ENCODE results near the gene LAMTOR1. TPM values are rescaled to one million over a fixed set of nuclear protein-coding genes. Genes with fewer than 3 reads are reported as not detected.
A peak's percentile ranks its signal among the peaks of the same experiment; 100 is the strongest.

The LAMTOR1 gene
- total RNA-seq, 2 experiments from 2014 or later: 63.4 to 66.5 TPM

GRCh38 chr11:72112143-72112977, 9.3 kb upstream of the LAMTOR1 start, which contains the start of gene ANAPC15:
TSS of gene ANAPC15 (minus strand) at chr11:72112695. CDS start at chr11:72111276, 1,419 bp downstream.
- ATAC-seq (peak; percentile 92), DNase-seq (peak; percentile 100)
- CTCF ChIA-PET: interaction anchor here (0.6 to 2.8 kb wide), 13 partner anchors 10 to 319 kb away, joined by 3 to 11 read pairs (median 4); no protein-coding TSS in a partner anchor
- no peaks in the 10 kb centered on the region for H3K9me3 Mint-ChIP-seq (ENCODE audit: low read depth)
- peak within 1 kb of the TSS; percentile 98 for H3K27ac Mint-ChIP-seq
- peaks cover 2% of the 10 kb centered on the region for H3K36me3 Mint-ChIP-seq
- H3K4me1 Mint-ChIP-seq: peaks cover 23% of the 10 kb centered on the region
- peak within 1 kb of the TSS; percentile 93 for H3K4me3 Mint-ChIP-seq
- H3K27me3 Mint-ChIP-seq: no peaks in the 10 kb centered on the region

DNA sequence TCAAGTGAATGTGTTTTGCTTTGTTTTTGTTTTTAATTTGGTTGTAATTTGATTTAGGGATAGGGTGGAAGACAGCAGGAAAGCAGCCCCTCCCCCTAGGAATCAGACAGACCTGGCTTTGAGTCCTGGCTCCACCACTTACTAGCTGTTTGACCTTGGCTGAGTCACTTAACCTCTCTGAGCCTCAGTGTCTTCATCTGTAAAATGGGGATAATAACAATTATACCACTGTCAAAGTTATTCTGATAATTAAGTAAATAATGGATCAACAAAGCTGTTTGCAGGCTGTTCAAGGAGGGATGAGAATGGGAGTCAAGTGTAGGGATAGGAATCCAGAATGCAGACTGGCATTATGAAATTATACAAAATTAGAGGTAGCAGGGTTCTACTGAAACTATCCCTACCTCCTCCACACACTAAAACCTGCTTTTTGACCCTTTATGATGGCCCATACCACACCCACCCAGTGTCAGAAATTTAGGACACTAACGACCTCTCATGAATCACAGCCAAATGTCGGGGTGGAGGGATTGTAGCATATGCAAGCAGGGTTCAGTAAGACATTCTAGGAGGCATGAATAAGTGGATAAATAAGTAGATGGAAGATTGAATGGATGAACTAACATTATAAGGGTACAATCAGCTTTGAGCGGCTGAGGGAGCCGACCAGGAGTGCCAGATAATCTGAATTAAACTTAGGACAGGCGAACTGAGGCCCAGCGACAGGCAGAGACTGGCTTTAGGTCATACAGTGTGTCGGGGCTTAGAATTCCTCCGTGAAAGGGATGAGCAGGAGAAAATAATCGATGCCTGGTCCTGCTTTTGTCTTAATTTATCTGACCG, 8.4 kb upstream of the LAMTOR1 start:
- DNase-seq: no peak
- no peaks in the 10 kb centered on the region for H3K27me3 Mint-ChIP-seq
- H3K4me1 Mint-ChIP-seq: peaks cover 19% of the 10 kb centered on the region
- peak overlapping the region; percentile 93 for H3K4me3 Mint-ChIP-seq
- no peaks in the 10 kb centered on the region for H3K9me3 Mint-ChIP-seq (ENCODE audit: low read depth)
- H3K36me3 Mint-ChIP-seq: peaks cover 2% of the 10 kb centered on the region
- CTCF ChIA-PET: interaction anchor here (1.2 to 2.8 kb wide), 8 partner anchors 20 to 319 kb away, joined by 3 to 11 read pairs (median 4); no protein-coding TSS in a partner anchor
- H3K27ac Mint-ChIP-seq: peak overlapping the region; percentile 98
- ATAC-seq: peak; percentile 0

DNA sequence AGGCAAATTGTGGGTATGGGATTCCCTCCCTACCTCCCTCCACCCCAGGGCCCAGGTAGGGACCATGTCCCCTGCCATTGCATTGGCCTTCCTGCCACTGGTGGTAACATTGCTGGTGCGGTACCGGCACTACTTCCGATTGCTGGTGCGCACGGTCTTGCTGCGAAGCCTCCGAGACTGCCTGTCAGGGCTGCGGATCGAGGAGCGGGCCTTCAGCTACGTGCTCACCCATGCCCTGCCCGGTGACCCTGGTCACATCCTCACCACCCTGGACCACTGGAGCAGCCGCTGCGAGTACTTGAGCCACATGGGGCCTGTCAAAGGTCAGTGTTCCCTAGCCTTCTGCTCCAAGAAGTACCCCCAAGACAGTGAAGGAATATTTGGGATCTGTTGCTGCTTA, 2.8 kb upstream of the LAMTOR1 start, which contains the start of gene TOMT:
Gene TOMT (plus strand): TSS at position 37 of the 400 bp plus-strand sequence. CDS start 28 bp downstream, at position 65.
- no peaks in the 10 kb centered on the region for H3K9me3 Mint-ChIP-seq (ENCODE audit: low read depth)
- peaks cover 27% of the 10 kb centered on the region for H3K4me1 Mint-ChIP-seq
- no peaks in the 10 kb centered on the region for H3K27me3 Mint-ChIP-seq
- peak within 1 kb of the TSS; percentile 29 for H3K27ac Mint-ChIP-seq
- ATAC-seq (no peak), DNase-seq (no peak)
- CTCF ChIA-PET: interaction anchor here (0.9 to 1.3 kb wide), 2 partner anchors 35 to 38 kb away, joined by 3 read pairs; no protein-coding TSS in a partner anchor
- no peak within 1 kb of the TSS for H3K4me3 Mint-ChIP-seq
- peaks cover 4% of the 10 kb centered on the region for H3K36me3 Mint-ChIP-seq

GRCh38 chr11:72103754-72104167, 664 bp upstream of the LAMTOR1 start:
- Mint-ChIP-seq H3K4me3 (peak overlapping the region; percentile 85), H3K4me1 (peaks cover 39% of the 10 kb centered on the region), H3K27me3 (no peaks in the 10 kb centered on the region), H3K9me3 (ENCODE audit: low read depth) (no peaks in the 10 kb centered on the region), H3K27ac (peak overlapping the region; percentile 85), H3K36me3 (peaks cover 6% of the 10 kb centered on the region)
- DNase-seq (no peak), ATAC-seq (no peak)
- CTCF ChIA-PET: interaction anchor here (1.9 kb wide), 1 partner anchor 40 kb away, joined by 6 read pairs; no protein-coding TSS in a partner anchor

GRCh38 chr11:72102631-72102945, 509 bp downstream of the LAMTOR1 start:
- H3K36me3 Mint-ChIP-seq: peaks cover 16% of the 10 kb centered on the region
- no peaks in the 10 kb centered on the region for H3K27me3 Mint-ChIP-seq
- peak; percentile 13 for ATAC-seq
- no peak for DNase-seq
- peak overlapping the region; percentile 85 for H3K4me3 Mint-ChIP-seq
- H3K9me3 Mint-ChIP-seq (ENCODE audit: low read depth): no peaks in the 10 kb centered on the region
- CTCF ChIA-PET: interaction anchor here (0.7 to 2.1 kb wide), 6 partner anchors 11 to 81 kb away, joined by 3 to 7 read pairs (median 4); no protein-coding TSS in a partner anchor
- peaks cover 39% of the 10 kb centered on the region for H3K4me1 Mint-ChIP-seq
- H3K27ac Mint-ChIP-seq: peak overlapping the region; percentile 85

DNA sequence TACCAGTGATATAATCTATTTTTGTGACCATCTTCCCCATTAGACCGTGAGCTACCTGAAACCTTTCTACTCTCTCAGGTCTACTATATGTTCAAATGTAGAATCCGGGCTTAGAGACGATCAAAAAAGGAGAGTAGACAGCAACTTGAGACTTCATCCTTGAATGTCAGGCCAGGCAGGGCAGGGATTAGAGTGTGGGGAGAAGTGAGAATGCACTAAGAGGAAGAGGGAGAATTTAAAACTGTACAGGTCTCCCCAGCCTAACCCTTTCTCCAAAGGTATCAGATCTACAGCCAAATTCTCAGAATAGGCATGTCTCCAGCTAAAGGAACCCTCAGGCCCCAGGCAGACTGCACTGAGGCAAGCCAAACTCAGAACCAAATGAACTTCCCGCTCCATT, 935 bp downstream of the LAMTOR1 start:
- Mint-ChIP-seq H3K4me3 (peak overlapping the region; percentile 85), H3K36me3 (peaks cover 17% of the 10 kb centered on the region), H3K27me3 (no peaks in the 10 kb centered on the region), H3K9me3 (ENCODE audit: low read depth) (no peaks in the 10 kb centered on the region), H3K4me1 (peaks cover 39% of the 10 kb centered on the region), H3K27ac (peak overlapping the region; percentile 85)
- CTCF ChIA-PET: interaction anchor here (0.7 to 4.4 kb wide), 8 partner anchors 9 to 82 kb away, joined by 3 to 19 read pairs (median 4); no protein-coding TSS in a partner anchor
- ATAC-seq: no peak
- DNase-seq: no peak

DNA sequence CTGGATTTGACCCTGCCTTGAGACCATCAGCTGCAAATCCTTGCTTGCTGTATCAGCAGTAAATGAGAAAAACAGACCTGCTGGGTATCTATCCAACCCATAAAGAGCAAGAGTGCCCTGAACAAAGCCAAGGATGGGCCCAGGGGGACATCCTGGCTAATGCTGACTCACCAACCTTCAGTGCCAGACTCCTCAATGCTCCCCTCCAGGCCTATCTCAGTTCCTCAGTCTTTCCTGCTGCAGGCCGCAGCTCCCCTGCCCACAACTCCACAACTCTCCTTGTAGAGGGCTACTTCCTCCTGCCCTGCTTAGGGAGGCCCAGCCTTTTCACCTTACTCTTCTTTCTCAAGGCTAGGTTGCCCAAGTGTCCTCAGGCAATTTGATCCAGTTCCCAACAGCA, 2.6 kb downstream of the LAMTOR1 start:
- Mint-ChIP-seq H3K27me3 (no peaks in the 10 kb centered on the region), H3K4me3 (no peak overlapping the region), H3K9me3 (ENCODE audit: low read depth) (no peaks in the 10 kb centered on the region), H3K36me3 (peaks cover 18% of the 10 kb centered on the region), H3K4me1 (peaks cover 39% of the 10 kb centered on the region), H3K27ac (peak overlapping the region; percentile 60)
- ATAC-seq (no peak), DNase-seq (no peak)
- CTCF ChIA-PET: interaction anchor here (0.7 to 4.4 kb wide), 8 partner anchors 10 to 138 kb away, joined by 3 to 19 read pairs (median 3); partner anchors contain the start of gene IL18BP

- ATAC-seq (no peak), DNase-seq (no peak)
- Mint-ChIP-seq H3K27ac (peak overlapping the region; percentile 60), H3K27me3 (no peaks in the 10 kb centered on the region), H3K9me3 (ENCODE audit: low read depth) (no peaks in the 10 kb centered on the region), H3K4me3 (no peak overlapping the region), H3K36me3 (peaks cover 22% of the 10 kb centered on the region), H3K4me1 (peaks cover 39% of the 10 kb centered on the region)
- CTCF ChIA-PET: interaction anchor here (0.7 to 4.4 kb wide), 7 partner anchors 9 to 138 kb away, joined by 3 to 19 read pairs (median 3); partner anchors contain the start of gene IL18BP
These were observed 3.1 kb downstream of the LAMTOR1 start for GRCh38 chr11:72100009-72100408.

GRCh38 chr11:72098741-72099140, 4.4 kb downstream of the LAMTOR1 start:
- Mint-ChIP-seq H3K4me3 (no peak overlapping the region), H3K4me1 (peaks cover 34% of the 10 kb centered on the region), H3K36me3 (peaks cover 28% of the 10 kb centered on the region), H3K27me3 (no peaks in the 10 kb centered on the region), H3K27ac (no peak overlapping the region), H3K9me3 (ENCODE audit: low read depth) (no peaks in the 10 kb centered on the region)
- ATAC-seq (no peak), DNase-seq (no peak)
- CTCF ChIA-PET: interaction anchor here (0.7 to 4.4 kb wide), 4 partner anchors 46 to 121 kb away, joined by 3 to 19 read pairs (median 11); no protein-coding TSS in a partner anchor

DNA sequence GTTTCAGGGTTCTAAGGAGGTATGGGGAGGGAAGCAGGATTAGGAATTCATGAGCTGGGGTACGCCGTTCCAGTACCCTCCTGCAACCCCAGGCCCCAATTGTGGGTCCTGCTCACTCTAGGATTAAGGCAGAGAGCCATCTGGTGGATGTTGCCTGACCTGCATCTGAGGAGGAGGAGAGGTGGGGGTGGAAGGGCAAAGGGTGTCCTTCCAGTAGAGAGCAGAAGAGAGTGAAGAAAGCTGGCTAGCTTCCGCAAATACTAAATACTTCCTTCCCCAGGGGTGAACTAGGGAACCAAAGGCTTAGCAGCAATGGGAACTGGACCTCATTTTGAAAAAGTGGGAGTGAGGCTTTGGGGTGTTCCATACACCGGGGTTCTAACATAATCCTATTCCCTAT, 11.8 kb downstream of the LAMTOR1 start:
- Mint-ChIP-seq H3K9me3 (ENCODE audit: low read depth) (no peaks in the 10 kb centered on the region), H3K4me3 (no peak overlapping the region), H3K27me3 (no peaks in the 10 kb centered on the region), H3K27ac (no peak overlapping the region), H3K4me1 (peaks cover 3% of the 10 kb centered on the region), H3K36me3 (peaks cover 12% of the 10 kb centered on the region)
- ATAC-seq (peak; percentile 83), DNase-seq (peak; percentile 72)
- CTCF ChIA-PET: interaction anchor here (0.6 to 6.8 kb wide), 21 partner anchors 9 to 1761 kb away, joined by 3 to 91 read pairs (median 4); partner anchors contain the start of genes ANAPC15 and XNDC1N

DNA sequence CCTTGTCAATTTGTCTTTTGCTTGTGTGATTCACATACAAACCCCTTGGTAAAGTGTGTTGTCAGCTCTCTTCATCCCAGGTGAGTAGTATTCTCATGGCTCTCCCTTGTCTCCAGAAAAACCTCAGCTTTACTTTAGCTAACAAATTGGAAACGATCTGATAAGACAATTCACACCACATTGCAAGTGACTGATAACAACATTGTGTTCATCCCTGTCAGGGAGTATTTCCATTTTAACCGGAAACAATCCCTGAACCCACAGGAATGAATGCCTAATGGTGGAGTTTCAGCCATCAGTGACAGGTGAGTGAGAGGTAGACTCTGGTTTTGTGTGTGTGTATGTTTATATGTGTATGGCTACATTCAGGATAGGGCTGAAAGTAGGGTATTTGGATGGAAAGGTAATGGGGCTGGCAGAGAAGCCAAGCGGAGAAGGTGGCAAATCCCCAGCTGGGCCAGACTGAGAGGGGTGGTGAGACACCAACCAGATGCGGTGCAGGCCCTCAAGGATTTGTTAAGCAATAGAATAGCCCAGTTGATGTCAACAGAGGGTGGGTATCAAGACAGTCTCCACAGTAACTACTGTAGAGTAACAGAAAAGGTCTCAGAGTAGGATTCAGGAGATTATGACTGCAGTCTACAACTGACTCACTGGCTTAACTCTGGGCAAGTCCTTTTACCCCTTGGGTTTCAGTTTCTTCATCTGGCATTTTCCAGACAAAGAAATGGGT, 14.9 kb downstream of the LAMTOR1 start:
- Mint-ChIP-seq H3K36me3 (peaks cover 2% of the 10 kb centered on the region), H3K4me3 (no peak overlapping the region), H3K4me1 (peaks cover 11% of the 10 kb centered on the region), H3K27me3 (no peaks in the 10 kb centered on the region), H3K9me3 (ENCODE audit: low read depth) (no peaks in the 10 kb centered on the region), H3K27ac (no peak overlapping the region)
- ATAC-seq (no peak), DNase-seq (no peak)
- CTCF ChIA-PET: interaction anchor here (0.7 to 4.7 kb wide), 3 partner anchors 10 to 111 kb away, joined by 3 to 25 read pairs (median 4); no protein-coding TSS in a partner anchor

Data from activated CD8-positive, alpha-beta memory T cell treated with anti-CD3 and anti-CD28 coated beads, Interleukin-2, amount 10 ng/mL, durations not matched to agents 7 days and 5 days (primary cell).